GM12878 (cell line): ENCODE results near the gene RCL1. TPM values are rescaled to one million over a fixed set of nuclear protein-coding genes. Genes with fewer than 3 reads are reported as not detected.

ENCODE experiments used
- ATAC-seq: fragments of 200-7000 bp; cut with Tn5 transposase; 3 replicates; pipeline ENCODE4 v1.9.1; 2020; ENCODE audit warnings: mild to moderate bottlenecking, moderate library complexity
- BruUV-seq: library from RNA; stranded (reverse); fragments of 400-500 nt; replicated peaks from 2 replicates; lab custom pipeline; 2021; lab: Mats Ljungman, UMichigan
- CTCF ChIA-PET: fragments of 300-600 bp; sonication (Branson Sonifier 250); formaldehyde crosslinking; extraction: SDS; loops from one replicate; lab custom pipeline; 2021; ENCODE audit warnings: inconsistent platforms; lab: Yijun Ruan, JAX
- POLR2A ChIA-PET: fragments of 350-600 bp; formaldehyde crosslinking; extraction: SDS; loops from one replicate; lab custom pipeline; 2021; ENCODE audit warnings: inconsistent platforms; lab: Charles Lee
- RAD21 ChIA-PET: fragments of 300-600 bp; sonication (Branson Sonifier 250); formaldehyde crosslinking; loops from one replicate; lab custom pipeline; 2023; ENCODE audit warnings: antibody characterized with exemption; ENCODE audit not compliant: unreplicated experiment; lab: Charles Lee
- SMC1A ChIA-PET: fragments of 300-600 bp; sonication (Branson Sonifier 250); formaldehyde crosslinking; loops from one replicate; lab custom pipeline; 2023; ENCODE audit not compliant: unreplicated experiment, uncharacterized antibody; lab: Charles Lee
- DNase-seq: peaks from one replicate; pipeline ENCODE4 v3.0.0-alpha.2; 2011; ENCODE audit warnings: low read depth, low spot score
- FAIRE-seq: peaks from 3 replicates; lab custom pipeline; 2011; peaks lifted over from hg19 to GRCh38; lab: Jason Lieb, UNC
- H2AFZ ChIP-seq: 2 replicates; pipeline ENCODE4 v1.6.0; 2011; ENCODE audit warnings: low read depth, low read length, control low read depth; ENCODE audit not compliant: control insufficient read depth
- H3K27ac ChIP-seq: 2 replicates; pipeline ENCODE4 v1.5.1; 2011; ENCODE audit warnings: control low read depth; ENCODE audit not compliant: control insufficient read depth, insufficient read depth
- H3K27me3 ChIP-seq, 2 experiments: replicated peaks in 1 of 2; 2 replicates each; pipeline versions ENCODE4 v1.6.0 to v1.6.1; 2011; ENCODE audit warnings: low read length in 1 of 2; ENCODE audit not compliant: control insufficient read depth in 2 of 2, insufficient read depth in 2 of 2
- H3K36me3 ChIP-seq, 2 experiments: 2 replicates each; pipeline ENCODE4 v1.5.1; 2011; ENCODE audit warnings: low read length in 1 of 2; ENCODE audit not compliant: control insufficient read depth in 2 of 2, insufficient read depth in 2 of 2
- H3K4me1 ChIP-seq: 2 replicates; pipeline ENCODE4 v1.6.1; 2011; ENCODE audit warnings: mild to moderate bottlenecking, low read length, moderate library complexity, mixed read lengths; ENCODE audit not compliant: control insufficient read depth, insufficient read depth
- H3K4me2 ChIP-seq: 2 replicates; pipeline ENCODE4 v1.6.0; 2011; ENCODE audit warnings: control low read depth; ENCODE audit not compliant: control insufficient read depth, insufficient read depth
- H3K4me3 ChIP-seq: fragments of 200-600 bp; sonication (generic); 2 replicates; pipeline ENCODE4 v1.5.1; 2016
- H3K79me2 ChIP-seq: 2 replicates; pipeline ENCODE4 v1.6.0; 2011; ENCODE audit warnings: low read length; ENCODE audit not compliant: control insufficient read depth, insufficient read depth
- H3K9ac ChIP-seq: 2 replicates; pipeline ENCODE4 v1.8.0; 2011; ENCODE audit warnings: low read length, control low read depth, mixed read lengths; ENCODE audit not compliant: control insufficient read depth, insufficient read depth
- H3K9me3 ChIP-seq: replicated peaks from 3 replicates; pipeline ENCODE4 v1.5.1; 2011; ENCODE audit warnings: mild to moderate bottlenecking, low read length; ENCODE audit not compliant: control insufficient read depth, insufficient read depth
- H4K20me1 ChIP-seq: 2 replicates; pipeline ENCODE4 v1.6.0; 2011; ENCODE audit not compliant: control insufficient read depth, insufficient read depth
- BACH1 ChIP-seq: fragments of 450-650 bp; IDR thresholded peaks from 2 replicates; pipeline ENCODE4 v1.6.1; 2017; ENCODE audit warnings: mild to moderate bottlenecking, borderline replicate concordance
- HDAC2 ChIP-seq: fragments of 200-600 bp; sonication (generic); IDR thresholded peaks from 2 replicates; pipeline ENCODE4 v1.6.1; 2017
- MLLT1 ChIP-seq: fragments of 450-650 bp; IDR thresholded peaks from 2 replicates; pipeline ENCODE4 v1.6.1; 2016; ENCODE audit warnings: mild to moderate bottlenecking
- NFYA ChIP-seq: IDR thresholded peaks from 2 replicates; pipeline ENCODE4 v1.6.1; 2011; ENCODE audit warnings: low read depth, mild to moderate bottlenecking, low read length, improper control_type of control experiment, borderline replicate concordance
- RBBP5 ChIP-seq: fragments of 200-600 bp; sonication (generic); conservative IDR thresholded peaks from 2 replicates; pipeline ENCODE4 v1.6.1; 2016
- RELB ChIP-seq: fragments of 450-650 bp; IDR thresholded peaks from 2 replicates; pipeline ENCODE4 v1.6.1; 2017; ENCODE audit warnings: low read depth, mild to moderate bottlenecking, moderate library complexity
- SUZ12 ChIP-seq: fragments of 200-600 bp; sonication (generic); IDR thresholded peaks from one replicate; pipeline ENCODE4 v1.6.1; 2018; ENCODE audit warnings: antibody characterized with exemption, mild to moderate bottlenecking; ENCODE audit not compliant: unreplicated experiment
- TARDBP ChIP-seq: IDR thresholded peaks from 2 replicates; pipeline ENCODE4 v1.6.1; 2016; ENCODE audit warnings: borderline replicate concordance
- YY1 ChIP-seq: IDR thresholded peaks from 2 replicates; pipeline ENCODE4 v1.6.1; 2011; ENCODE audit warnings: low read depth, mild to moderate bottlenecking, low read length
- ZNF217 ChIP-seq: fragments of 450-650 bp; IDR thresholded peaks from 2 replicates; pipeline ENCODE4 v1.6.1; 2017; ENCODE audit warnings: antibody characterized with exemption, mild to moderate bottlenecking
- ZNF24 ChIP-seq: fragments of 450-650 bp; IDR thresholded peaks from 2 replicates; pipeline ENCODE4 v1.6.1; 2017; ENCODE audit warnings: antibody characterized with exemption, mild to moderate bottlenecking
- WGBS: methylation state at CpG from one replicate; pipeline ENCODE4 v1.1.6; 2016; ENCODE audit warnings: low lambda C conversion rate; ENCODE audit not compliant: insufficient replicate concordance, insufficient coverage; ENCODE audit errors: missing lambda C conversion rate; 5-methylcytosine and 5-hydroxymethylcytosine counted together
- in situ Hi-C: fragments of 300-500 bp; cut with MboI; formaldehyde crosslinking; loops from 9 replicates; pipeline ENCODE4 v1.14.3; 2018; ENCODE audit warnings: mixed read lengths
- intact Hi-C: fragments of 100-400 bp; cut with micrococcal nuclease; formaldehyde crosslinking; loops from one replicate; pipeline ENCODE4 v1.14.2; 2022; ENCODE audit not compliant: unreplicated experiment
- polyA plus RNA-seq, 11 experiments: library from polyadenylated mRNA; depleted of rRNA in 4 of 11; unstranded in 6 of 11; stranded (reverse) in 5 of 11; fragments of >200 nt; fragmentation: Nextera tagmentation in 4 of 11; fragmentation: Illumina TruSeq in 1 of 11; extraction: Ambion mirVana in 4 of 11; extraction: Trizol in 1 of 11; gene quantifications; 1 replicate in 1 of 11; 2 replicates in 10 of 11; pipeline versions ENCODE4 v1.2.1 to v1.2.3, GENCODE V29; 2011 to 2016; ENCODE audit warnings: inconsistent platforms in 2 of 11, missing spikeins in 2 of 11, low read depth in 1 of 11
- total RNA-seq, 4 experiments: library from RNA; depleted of rRNA in 3 of 4; stranded (reverse); fragments of >200 nt in 3 of 4; fragmentation: Illumina TruSeq in 1 of 4; extraction: Trizol in 1 of 4; gene quantifications; 2 replicates each; pipeline versions ENCODE4 v1.2.1 to v1.2.3, GENCODE V29; 2013 to 2021
- TF ChIP-seq, protein P1 (sequence below): fragments of 450-650 bp; IDR thresholded peaks from 2 replicates; pipeline ENCODE4 v1.6.1; 2018; ENCODE audit warnings: mild to moderate bottlenecking, low read depth, moderate library complexity; ENCODE audit not compliant: partially characterized antibody
- TF ChIP-seq, protein P2 (sequence below): fragments of 450-650 bp; IDR thresholded peaks from 2 replicates; pipeline ENCODE4 v1.6.1; 2017; ENCODE audit warnings: antibody characterized with exemption, mild to moderate bottlenecking, moderate library complexity

The RCL1 gene
- total and polyA plus RNA-seq, 10 of the 15 experiments (the other 5 are each of a cell fraction or from before 2014, with no cell fraction given), result 21.1 to 46.8 (median 30.5) TPM

DNA sequence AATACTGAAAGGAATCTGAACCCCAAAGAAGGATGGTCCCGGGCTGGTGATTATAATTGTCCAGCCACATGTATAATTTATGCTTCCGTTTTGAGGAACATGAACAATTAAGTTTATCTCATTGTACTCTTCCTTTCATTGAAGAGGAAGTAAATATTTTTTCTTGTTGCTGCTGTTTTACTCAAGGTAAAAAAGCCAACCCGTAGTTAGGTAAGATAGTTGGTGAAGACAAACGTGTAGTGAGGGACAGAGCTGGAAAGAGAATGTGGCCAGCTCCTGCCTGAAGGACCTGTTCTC, 5.1 kb downstream of the RCL1 start (continued):
- TF ChIP-seq, protein P1, sequence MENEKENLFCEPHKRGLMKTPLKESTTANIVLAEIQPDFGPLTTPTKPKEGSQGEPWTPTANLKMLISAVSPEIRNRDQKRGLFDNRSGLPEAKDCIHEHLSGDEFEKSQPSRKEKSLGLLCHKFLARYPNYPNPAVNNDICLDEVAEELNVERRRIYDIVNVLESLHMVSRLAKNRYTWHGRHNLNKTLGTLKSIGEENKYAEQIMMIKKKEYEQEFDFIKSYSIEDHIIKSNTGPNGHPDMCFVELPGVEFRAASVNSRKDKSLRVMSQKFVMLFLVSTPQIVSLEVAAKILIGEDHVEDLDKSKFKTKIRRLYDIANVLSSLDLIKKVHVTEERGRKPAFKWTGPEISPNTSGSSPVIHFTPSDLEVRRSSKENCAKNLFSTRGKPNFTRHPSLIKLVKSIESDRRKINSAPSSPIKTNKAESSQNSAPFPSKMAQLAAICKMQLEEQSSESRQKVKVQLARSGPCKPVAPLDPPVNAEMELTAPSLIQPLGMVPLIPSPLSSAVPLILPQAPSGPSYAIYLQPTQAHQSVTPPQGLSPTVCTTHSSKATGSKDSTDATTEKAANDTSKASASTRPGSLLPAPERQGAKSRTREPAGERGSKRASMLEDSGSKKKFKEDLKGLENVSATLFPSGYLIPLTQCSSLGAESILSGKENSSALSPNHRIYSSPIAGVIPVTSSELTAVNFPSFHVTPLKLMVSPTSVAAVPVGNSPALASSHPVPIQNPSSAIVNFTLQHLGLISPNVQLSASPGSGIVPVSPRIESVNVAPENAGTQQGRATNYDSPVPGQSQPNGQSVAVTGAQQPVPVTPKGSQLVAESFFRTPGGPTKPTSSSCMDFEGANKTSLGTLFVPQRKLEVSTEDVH, result no peak
- TF ChIP-seq HDAC2 (no peak), TARDBP (no peak)

DNA sequence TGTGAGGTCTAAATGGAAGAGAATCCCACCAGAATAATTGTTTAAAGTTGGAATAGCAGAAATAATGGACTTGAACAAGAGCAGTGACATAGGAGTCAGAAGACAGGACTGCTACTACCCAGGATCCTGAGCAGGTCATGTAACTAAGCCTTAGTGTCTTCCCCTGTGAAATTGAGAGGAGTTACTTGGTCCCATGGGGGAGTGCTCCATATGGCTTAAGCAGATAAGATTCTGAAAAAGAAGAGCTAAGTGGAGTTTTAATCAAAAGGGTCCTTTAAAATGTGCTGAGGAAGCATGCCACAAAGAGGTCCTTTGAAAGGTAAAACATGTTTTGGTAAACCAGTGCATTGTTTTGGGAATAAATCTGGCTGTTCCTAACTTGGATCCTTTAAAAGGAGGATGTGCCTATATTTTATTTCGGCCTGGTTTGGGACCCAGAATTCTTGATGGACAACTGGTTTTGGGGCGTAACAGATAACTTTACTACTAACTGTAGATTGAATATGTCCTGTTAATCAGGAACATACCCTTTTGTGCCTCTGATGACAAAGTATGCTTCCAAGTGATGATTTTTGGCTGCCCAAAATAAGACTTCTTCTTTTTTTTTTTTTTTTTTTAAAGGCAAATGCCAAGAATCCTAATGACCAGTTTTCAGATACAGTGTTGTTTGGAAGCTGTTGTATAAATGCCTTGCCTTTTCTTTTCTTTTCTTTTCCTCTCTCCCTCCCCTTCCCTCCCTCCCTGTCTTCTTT, 5.7 kb downstream of the RCL1 start:
- Histone ChIP-seq H3K9me3 (no peaks in the 10 kb centered on the region; the same call in 1 of the 3 replicates), H3K27ac (peak overlapping the region; percentile 10; the same call in 1 of the 2 replicates), H3K79me2 (peaks cover 91% of the 10 kb centered on the region), H2AFZ (no peak overlapping the region; the same call in 1 of the 2 replicates), H3K36me3 (no peaks in the 10 kb centered on the region), H3K4me3 (peak overlapping the region; percentile 51), H3K4me1 (peaks cover 11% of the 10 kb centered on the region; the same call in 1 of the 2 replicates), H4K20me1 (no peaks in the 10 kb centered on the region), H3K9ac (peak overlapping the region; percentile 24), H3K4me2 (peak overlapping the region; percentile 83), H3K27me3 (no peaks in the 10 kb centered on the region)
- in situ Hi-C loops (no loop called here), intact Hi-C loops (loop anchor here (10.0 kb wide), 1 partner anchor 186 kb away; the partner anchor contains the start of gene JAK2)
- CTCF ChIA-PET, result interaction anchor here (0.6 to 3.9 kb wide), 16 partner anchors 10 to 218 kb away, joined by 3 to 18 read pairs (median 4); no protein-coding TSS in a partner anchor
- WGBS, result 97% methylated on average over 2 of the region's 2 CpGs
- RAD21 ChIA-PET, result interaction anchor here (0.9 to 1.8 kb wide), 4 partner anchors 9 to 26 kb away, joined by 3 to 5 read pairs (median 4); no protein-coding TSS in a partner anchor
- TSS peak; percentile 5 for BruUV-seq
- peak; percentile 43 for ATAC-seq
- SMC1A ChIA-PET, result interaction anchor here (0.7 to 3.2 kb wide), 10 partner anchors 10 to 192 kb away, joined by 3 to 16 read pairs (median 4); partner anchors contain the start of gene JAK2
- no peak for FAIRE-seq
- POLR2A ChIA-PET, result interaction anchor here (0.5 to 1.3 kb wide), 5 partner anchors 10 to 699 kb away, joined by 3 to 6 read pairs (median 4); no protein-coding TSS in a partner anchor
- DNase-seq, result no peak
- TF ChIP-seq, protein P2, sequence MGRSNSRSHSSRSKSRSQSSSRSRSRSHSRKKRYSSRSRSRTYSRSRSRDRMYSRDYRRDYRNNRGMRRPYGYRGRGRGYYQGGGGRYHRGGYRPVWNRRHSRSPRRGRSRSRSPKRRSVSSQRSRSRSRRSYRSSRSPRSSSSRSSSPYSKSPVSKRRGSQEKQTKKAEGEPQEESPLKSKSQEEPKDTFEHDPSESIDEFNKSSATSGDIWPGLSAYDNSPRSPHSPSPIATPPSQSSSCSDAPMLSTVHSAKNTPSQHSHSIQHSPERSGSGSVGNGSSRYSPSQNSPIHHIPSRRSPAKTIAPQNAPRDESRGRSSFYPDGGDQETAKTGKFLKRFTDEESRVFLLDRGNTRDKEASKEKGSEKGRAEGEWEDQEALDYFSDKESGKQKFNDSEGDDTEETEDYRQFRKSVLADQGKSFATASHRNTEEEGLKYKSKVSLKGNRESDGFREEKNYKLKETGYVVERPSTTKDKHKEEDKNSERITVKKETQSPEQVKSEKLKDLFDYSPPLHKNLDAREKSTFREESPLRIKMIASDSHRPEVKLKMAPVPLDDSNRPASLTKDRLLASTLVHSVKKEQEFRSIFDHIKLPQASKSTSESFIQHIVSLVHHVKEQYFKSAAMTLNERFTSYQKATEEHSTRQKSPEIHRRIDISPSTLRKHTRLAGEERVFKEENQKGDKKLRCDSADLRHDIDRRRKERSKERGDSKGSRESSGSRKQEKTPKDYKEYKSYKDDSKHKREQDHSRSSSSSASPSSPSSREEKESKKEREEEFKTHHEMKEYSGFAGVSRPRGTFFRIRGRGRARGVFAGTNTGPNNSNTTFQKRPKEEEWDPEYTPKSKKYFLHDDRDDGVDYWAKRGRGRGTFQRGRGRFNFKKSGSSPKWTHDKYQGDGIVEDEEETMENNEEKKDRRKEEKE, result no peak
- TF ChIP-seq NFYA (no peak), RBBP5 (no peak), YY1 (no peak), MLLT1 (no peak), BACH1 (no peak), ZNF217 (no peak), ZNF24 (no peak), SUZ12 (no peak), RELB (no peak)
